KOPT-K1 (cell line): ENCODE results near the gene FRS2.

Source experiments
- H3K27ac ChIP-seq: fragments of 200-600 bp; sonication (generic); 2 replicates; pipeline ENCODE4 v1.5.1; 2016; ENCODE audit warnings: antibody characterized with exemption, mild to moderate bottlenecking, low read depth, low read length; ENCODE audit not compliant: poor library complexity, severe bottlenecking
- H3K36me3 ChIP-seq: fragments of 200-600 bp; sonication (generic); 2 replicates; pipeline ENCODE4 v1.5.1; 2017; ENCODE audit warnings: antibody characterized with exemption, mild to moderate bottlenecking, low read length, moderate library complexity; ENCODE audit not compliant: insufficient read depth
- H3K9me3 ChIP-seq: fragments of 200-600 bp; sonication (generic); 2 replicates; pipeline ENCODE4 v1.5.1; 2017; ENCODE audit warnings: antibody characterized with exemption, low read length, mild to moderate bottlenecking; ENCODE audit not compliant: insufficient read depth, poor library complexity, severe bottlenecking

FRS2 gene

GRCh38 chr12:69553628-69554248 lies 83.5 kb downstream of the FRS2 start:
- no peaks in the 10 kb centered on the region for H3K36me3 ChIP-seq
- H3K9me3 ChIP-seq, result no peaks in the 10 kb centered on the region
- H3K27ac ChIP-seq, result no peak overlapping the region

DNA sequence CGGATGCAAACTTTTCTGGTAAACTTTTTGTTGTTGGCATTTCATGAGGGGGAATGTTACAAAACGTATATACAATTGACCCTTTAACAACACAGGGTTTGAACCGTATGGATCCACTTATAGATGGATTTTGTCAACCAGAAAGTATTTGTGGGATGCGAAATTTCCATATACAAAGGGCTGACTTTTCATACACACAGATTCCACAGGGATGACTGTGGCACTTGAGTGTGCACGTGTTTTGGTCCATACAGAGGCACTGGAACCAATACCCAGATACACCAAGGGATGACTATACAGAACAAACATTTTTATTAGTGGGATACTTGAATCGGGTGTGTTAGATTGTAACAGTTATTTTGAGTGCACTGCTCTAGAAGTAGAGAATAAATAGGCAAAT lies 85.3 kb downstream of the FRS2 start:
- Histone ChIP-seq H3K9me3 (no peaks in the 10 kb centered on the region), H3K27ac (no peak overlapping the region), H3K36me3 (no peaks in the 10 kb centered on the region)

DNA sequence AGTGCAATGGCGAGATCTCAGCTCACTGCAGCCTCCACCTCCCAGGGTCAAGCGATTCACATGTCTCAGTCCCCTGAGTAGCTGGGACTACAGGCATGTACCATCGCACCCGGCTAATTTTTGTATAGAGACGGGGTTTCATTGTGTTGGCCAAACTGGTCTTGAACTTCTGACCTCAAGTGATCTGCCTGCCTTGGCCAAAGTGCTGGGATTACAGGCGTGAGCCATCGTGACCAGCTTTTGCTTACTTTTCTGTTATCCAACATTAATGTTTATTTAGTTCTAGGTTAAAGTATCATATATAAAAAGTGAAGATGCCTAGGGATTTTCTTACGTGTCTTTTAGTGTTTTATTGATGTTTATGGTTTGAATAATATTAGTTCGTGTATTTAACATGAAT lies 86.2 kb downstream of the FRS2 start:
- H3K9me3 ChIP-seq, result no peaks in the 10 kb centered on the region
- no peaks in the 10 kb centered on the region for H3K36me3 ChIP-seq
- no peak overlapping the region for H3K27ac ChIP-seq

DNA sequence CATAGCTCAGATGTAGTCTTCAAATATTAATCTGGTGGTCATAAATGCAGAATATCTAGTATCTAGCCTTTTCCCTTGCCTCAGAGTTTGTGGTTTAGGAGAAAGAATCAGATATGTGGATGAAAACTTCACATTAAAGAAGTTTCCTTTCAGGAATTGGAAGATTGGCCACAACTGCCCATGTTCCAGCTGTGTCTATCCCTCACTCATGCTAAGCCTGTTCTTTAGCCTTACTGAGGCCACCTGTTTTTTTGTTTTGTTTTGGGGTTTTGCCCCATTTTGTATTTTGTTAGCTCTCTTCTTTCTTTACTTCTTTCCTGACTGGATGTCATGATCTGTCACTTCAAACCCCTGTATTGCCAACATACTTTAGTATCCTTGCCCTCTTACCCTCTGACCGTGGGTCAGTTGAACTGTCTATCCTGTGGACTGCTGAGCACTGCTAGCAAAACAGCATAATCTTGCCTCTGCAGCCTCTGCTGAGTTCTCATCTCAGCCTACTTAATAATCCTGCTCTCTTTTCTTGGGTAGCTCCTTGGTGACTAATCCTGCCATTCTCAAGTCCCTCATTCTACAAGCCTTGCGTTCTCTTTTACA lies 93.1 kb downstream of the FRS2 start:
- peaks cover 43% of the 10 kb centered on the region for H3K36me3 ChIP-seq
- H3K9me3 ChIP-seq, result no peaks in the 10 kb centered on the region
- H3K27ac ChIP-seq, result no peak overlapping the region

GRCh38 chr12:69566603-69567002 lies 96.4 kb downstream of the FRS2 start:
- Histone ChIP-seq H3K9me3 (no peaks in the 10 kb centered on the region), H3K36me3 (peaks cover 66% of the 10 kb centered on the region), H3K27ac (no peak overlapping the region)

DNA sequence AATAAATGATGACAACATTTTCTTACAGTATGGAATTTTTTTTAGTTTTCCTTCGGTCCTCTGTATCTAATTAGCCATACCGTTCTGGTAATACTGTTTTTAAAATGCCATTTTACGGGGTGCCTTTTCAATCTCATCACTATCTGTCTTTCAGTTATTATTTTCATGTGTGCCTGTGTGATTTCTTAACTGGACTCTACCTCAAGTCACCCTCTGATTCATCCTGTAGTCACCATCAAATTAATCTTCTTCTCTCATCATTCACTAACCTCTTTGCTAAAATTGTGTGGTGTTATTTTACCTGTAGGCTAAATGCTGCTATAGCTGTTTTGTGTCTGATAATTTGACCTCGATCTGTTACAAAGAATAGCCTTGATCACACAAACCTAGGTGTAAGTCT lies 99.0 kb downstream of the FRS2 start:
- no peak overlapping the region for H3K27ac ChIP-seq
- no peaks in the 10 kb centered on the region for H3K9me3 ChIP-seq
- peaks cover 69% of the 10 kb centered on the region for H3K36me3 ChIP-seq

DNA sequence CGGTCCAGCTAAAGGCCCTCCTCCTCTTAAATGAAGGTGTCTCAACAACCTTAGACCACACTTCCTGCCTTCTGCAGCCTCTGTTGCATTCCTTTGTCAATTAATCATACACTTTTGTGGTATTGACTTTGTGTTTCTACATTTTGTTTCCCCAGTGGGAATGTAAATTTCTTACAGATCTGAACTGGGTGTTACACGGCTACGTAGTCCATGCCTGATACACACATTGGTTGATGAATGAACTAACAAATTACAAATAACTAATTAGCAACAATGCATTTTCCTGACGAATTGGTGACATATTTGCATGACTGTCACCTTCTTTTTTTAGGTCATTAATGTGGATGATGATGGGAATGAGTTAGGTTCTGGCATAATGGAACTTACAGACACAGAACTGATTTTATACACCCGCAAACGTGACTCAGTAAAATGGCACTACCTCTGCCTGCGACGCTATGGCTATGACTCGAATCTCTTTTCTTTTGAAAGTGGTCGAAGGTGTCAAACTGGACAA lies 99.9 kb downstream of the FRS2 start:
- H3K9me3 ChIP-seq, result no peaks in the 10 kb centered on the region
- H3K27ac ChIP-seq, result no peak overlapping the region
- peaks cover 69% of the 10 kb centered on the region for H3K36me3 ChIP-seq

DNA sequence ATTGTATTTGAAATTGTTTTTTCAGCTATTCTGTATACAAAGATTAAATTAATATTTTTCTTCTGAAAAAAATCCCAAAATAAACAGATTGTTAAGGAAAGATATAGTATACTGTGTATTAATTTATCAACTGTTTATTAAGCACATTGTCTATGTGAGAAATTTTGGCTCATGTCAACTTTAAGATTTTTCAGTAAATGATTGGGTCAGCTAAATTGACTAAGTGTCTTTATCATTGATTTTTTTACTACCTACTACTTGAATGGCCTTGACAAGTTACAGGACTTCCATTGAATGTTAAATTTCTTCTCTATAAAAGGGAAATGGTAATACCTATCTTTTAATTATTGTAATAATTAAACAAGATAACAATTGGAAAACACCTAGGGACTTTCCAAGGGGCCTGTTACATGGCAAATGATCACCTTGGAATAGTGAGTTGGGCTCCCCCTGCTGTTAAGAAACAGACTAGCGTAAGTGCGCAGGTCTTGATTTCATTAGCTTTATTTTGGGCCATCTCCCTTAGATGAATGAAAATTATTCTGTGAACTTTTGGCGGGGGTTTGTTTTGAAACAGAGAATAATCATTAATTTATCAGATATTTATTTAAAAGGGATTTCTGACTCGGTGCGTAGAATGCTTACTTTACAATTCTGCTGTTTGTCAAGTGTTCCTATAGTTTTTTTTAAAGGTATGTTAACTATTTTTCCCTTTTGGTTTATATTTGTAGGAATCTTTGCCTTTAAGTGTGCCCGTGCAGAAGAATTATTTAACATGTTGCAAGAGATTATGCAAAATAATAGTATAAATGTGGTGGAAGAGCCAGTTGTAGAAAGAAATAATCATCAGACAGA lies 100.6 kb downstream of the FRS2 start:
- Histone ChIP-seq H3K27ac (no peak overlapping the region), H3K36me3 (peaks cover 75% of the 10 kb centered on the region), H3K9me3 (no peaks in the 10 kb centered on the region)

GRCh38 chr12:69575346-69575745 lies 105.2 kb downstream of the FRS2 start:
- Histone ChIP-seq H3K36me3 (peaks cover 51% of the 10 kb centered on the region), H3K9me3 (no peaks in the 10 kb centered on the region), H3K27ac (no peak overlapping the region)

DNA sequence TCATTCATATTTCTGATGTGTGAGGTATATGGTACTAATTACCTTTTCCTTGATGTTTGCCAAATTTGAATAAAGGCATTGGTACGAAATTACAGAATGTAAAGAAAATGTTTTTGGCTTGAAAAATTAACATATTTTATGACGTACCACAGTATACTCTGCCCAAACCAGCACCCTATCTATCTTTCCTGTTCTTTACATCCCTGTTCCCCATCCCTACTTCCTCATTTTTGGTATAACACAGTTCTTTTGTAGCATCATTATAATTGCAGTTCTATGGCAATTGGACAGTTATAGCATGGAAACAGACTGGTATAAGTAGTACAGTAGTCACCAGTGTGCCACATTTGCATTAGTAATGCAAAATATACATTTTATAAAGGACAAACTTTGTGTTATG lies 108.1 kb downstream of the FRS2 start:
- peaks cover 30% of the 10 kb centered on the region for H3K36me3 ChIP-seq
- H3K27ac ChIP-seq, result no peak overlapping the region

GRCh38 chr12:69579029-69579428 lies 108.8 kb downstream of the FRS2 start:
- no peaks in the 10 kb centered on the region for H3K9me3 ChIP-seq
- H3K27ac ChIP-seq, result no peak overlapping the region
- peaks cover 23% of the 10 kb centered on the region for H3K36me3 ChIP-seq

More for the DNA sequence above, 108.1 kb downstream of the FRS2 start:
- H3K9me3 ChIP-seq, result no peaks in the 10 kb centered on the region

GRCh38 chr12:69580074-69580473 lies 109.9 kb downstream of the FRS2 start:
- no peak overlapping the region for H3K27ac ChIP-seq

DNA sequence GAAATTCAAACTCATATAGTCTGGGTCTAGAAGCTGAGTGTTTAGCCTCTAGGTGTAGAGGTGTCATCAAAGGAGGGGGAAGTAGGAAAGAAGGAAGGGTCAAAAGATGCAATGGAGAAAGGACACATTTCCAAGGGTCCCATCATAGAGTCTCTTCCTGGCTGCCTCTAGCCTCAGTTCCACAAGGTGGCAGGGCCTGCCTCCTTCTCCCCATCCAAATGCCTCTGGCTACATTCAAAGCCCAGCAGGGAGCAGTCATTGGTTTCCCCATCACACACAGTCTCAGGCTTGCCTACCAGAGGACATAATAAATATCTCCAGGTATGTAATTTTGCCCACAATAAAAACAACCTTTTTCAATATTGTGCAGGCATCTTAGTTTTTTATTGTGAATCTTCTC lies 113.0 kb downstream of the FRS2 start:
- H3K27ac ChIP-seq, result no peak overlapping the region
- peaks cover 22% of the 10 kb centered on the region for H3K36me3 ChIP-seq
- H3K9me3 ChIP-seq, result no peaks in the 10 kb centered on the region

More at GRCh38 chr12:69580074-69580473, 109.9 kb downstream of the FRS2 start:
- Histone ChIP-seq H3K36me3 (peaks cover 12% of the 10 kb centered on the region), H3K9me3 (no peaks in the 10 kb centered on the region)

- H3K36me3 ChIP-seq, result peaks cover 44% of the 10 kb centered on the region
- no peaks in the 10 kb centered on the region for H3K9me3 ChIP-seq
- H3K27ac ChIP-seq, result peak within 1 kb of the TSS; percentile 95
These were observed 115.2 kb downstream of the FRS2 start, which contains the start of gene CCT2 for GRCh38 chr12:69585189-69586062. CCT2 (plus strand) TSS chr12:69585459; CDS start chr12:69585522, 63 bp downstream.
